Activated T-cell treated with anti-CD3 and anti-CD28 coated beads, Interleukin-2, amount 50 U/mL, for 1 hour (primary cell): ENCODE results near the gene MS4A15.
"Not testable (repeated sequence)": the region's sequence is repeated elsewhere in the genome, so short reads cannot be mapped to it uniquely, and the experiment has no call there.

ENCODE experiments used
- DNase-seq: peaks from one replicate; pipeline ENCODE4 v3.0.0-alpha.2; 2020

Gene MS4A15

GRCh38 chr11:60756307-60757032 is at the start of gene MS4A15:
TSS of gene MS4A15 (plus strand) at chr11:60756867. CDS start at chr11:60763734, 6,867 bp downstream.
- no peak for DNase-seq

- no peak for DNase-seq
These were observed 49.7 kb upstream of the MS4A15 start for GRCh38 chr11:60706931-60707330.

GRCh38 chr11:60710482-60710881 is 46.2 kb upstream of the MS4A15 start:
- DNase-seq = no peak

- no peak for DNase-seq
These were observed 45.4 kb upstream of the MS4A15 start for GRCh38 chr11:60711276-60711675.

GRCh38 chr11:60713423-60713822 is 43.2 kb upstream of the MS4A15 start:
- not testable (repeated sequence) for DNase-seq

GRCh38 chr11:60717956-60718355 is 38.7 kb upstream of the MS4A15 start:
- DNase-seq = no peak

GRCh38 chr11:60718524-60719316 is 37.9 kb upstream of the MS4A15 start:
- DNase-seq = no peak

GRCh38 chr11:60719391-60719790 is 37.3 kb upstream of the MS4A15 start:
- no peak for DNase-seq

- DNase-seq = no peak
These were observed 36.2 kb upstream of the MS4A15 start for GRCh38 chr11:60720460-60720859.

GRCh38 chr11:60724420-60724819 is 32.2 kb upstream of the MS4A15 start, which contains the start of gene MS4A18:
TSS of gene MS4A18 (plus strand) at chr11:60724720.
- no peak for DNase-seq

GRCh38 chr11:60725592-60725991 is 31.1 kb upstream of the MS4A15 start:
- no peak for DNase-seq

GRCh38 chr11:60731586-60731985 is 25.1 kb upstream of the MS4A15 start:
- DNase-seq = no peak

GRCh38 chr11:60734279-60734678 is 22.4 kb upstream of the MS4A15 start:
- no peak for DNase-seq

- no peak for DNase-seq
These were observed 17.6 kb upstream of the MS4A15 start for GRCh38 chr11:60739114-60739513.

GRCh38 chr11:60740573-60740972 is 16.1 kb upstream of the MS4A15 start:
- DNase-seq = no peak

- DNase-seq = no peak
These were observed 15.2 kb upstream of the MS4A15 start for GRCh38 chr11:60741421-60741820.

- DNase-seq = no peak
These were observed 13.6 kb upstream of the MS4A15 start for GRCh38 chr11:60743058-60743457.

GRCh38 chr11:60744114-60744513 is 12.6 kb upstream of the MS4A15 start:
- DNase-seq = no peak

GRCh38 chr11:60747359-60747873 is 9.3 kb upstream of the MS4A15 start:
- DNase-seq = no peak

GRCh38 chr11:60748225-60748624 is 8.4 kb upstream of the MS4A15 start:
- no peak for DNase-seq

- DNase-seq = no peak
These were observed 7.8 kb upstream of the MS4A15 start for GRCh38 chr11:60748821-60749220.

GRCh38 chr11:60750911-60751310 is 5.8 kb upstream of the MS4A15 start:
- DNase-seq = no peak

GRCh38 chr11:60753309-60753708 is 3.4 kb upstream of the MS4A15 start:
- DNase-seq = no peak

- no peak for DNase-seq
These were observed 1.8 kb upstream of the MS4A15 start for GRCh38 chr11:60754887-60755286.
